ENCODE measurements around the gene TBC1D22A.

TBC1D22A gene

GRCh38 chr22:47051441-47052071 lies 289.1 kb downstream of the TBC1D22A start:
- no peak for ATAC-seq

GRCh38 chr22:47052236-47053012 lies 290.0 kb downstream of the TBC1D22A start:
- ATAC-seq = no peak

GRCh38 chr22:47053013-47053725 lies 290.7 kb downstream of the TBC1D22A start:
- ATAC-seq = no peak

- ATAC-seq = no peak
Observed at GRCh38 chr22:47053726-47054141, 291.3 kb downstream of the TBC1D22A start.

GRCh38 chr22:47054231-47055072 lies 292.0 kb downstream of the TBC1D22A start:
- no peak for ATAC-seq

GRCh38 chr22:47055073-47055355 lies 292.6 kb downstream of the TBC1D22A start:
- ATAC-seq = no peak

- no peak for ATAC-seq
Observed at GRCh38 chr22:47055461-47055860, 293.0 kb downstream of the TBC1D22A start.

GRCh38 chr22:47055921-47056320 lies 293.5 kb downstream of the TBC1D22A start:
- ATAC-seq = no peak

GRCh38 chr22:47056361-47056760 lies 293.9 kb downstream of the TBC1D22A start:
- no peak for ATAC-seq

GRCh38 chr22:47056776-47057470 lies 294.5 kb downstream of the TBC1D22A start:
- ATAC-seq = no peak

- ATAC-seq = no peak
Observed at GRCh38 chr22:47057916-47058585, 295.6 kb downstream of the TBC1D22A start.

- no peak for ATAC-seq
Observed at GRCh38 chr22:47059076-47059475, 296.6 kb downstream of the TBC1D22A start.

GRCh38 chr22:47059701-47060161 lies 297.3 kb downstream of the TBC1D22A start:
- no peak for ATAC-seq

- no peak for ATAC-seq
Observed at GRCh38 chr22:47060718-47061117, 298.3 kb downstream of the TBC1D22A start.

GRCh38 chr22:47061226-47061625 lies 298.8 kb downstream of the TBC1D22A start:
- no peak for ATAC-seq

- no peak for ATAC-seq
Observed at GRCh38 chr22:47062126-47062525, 299.7 kb downstream of the TBC1D22A start.

- no peak for ATAC-seq
Observed at GRCh38 chr22:47063071-47063509, 300.6 kb downstream of the TBC1D22A start.

- no peak for ATAC-seq
Observed at GRCh38 chr22:47063606-47064005, 301.2 kb downstream of the TBC1D22A start.

- no peak for ATAC-seq
Observed at GRCh38 chr22:47064016-47064415, 301.6 kb downstream of the TBC1D22A start.

- no peak for ATAC-seq
Observed at GRCh38 chr22:47064416-47064815, 302.0 kb downstream of the TBC1D22A start.
